IMR-90 (cell line): ENCODE measurements around the gene C1GALT1C1. TPM values are rescaled to one million over a fixed set of nuclear protein-coding genes. Genes with fewer than 3 reads are reported as not detected.

Experiments used
- ATAC-seq: fragments of 200-7000 bp; cut with Tn5 transposase; 2 replicates; pipeline ENCODE4 v1.9.1; 2020; ENCODE audit warnings: low read depth, mild to moderate bottlenecking, moderate library complexity
- BruUV-seq: library from RNA; stranded (reverse); fragments of 400-500 nt; replicated peaks from 2 replicates; lab custom pipeline; 2021; lab: Mats Ljungman, UMichigan
- CTCF ChIA-PET: fragments of 300-600 bp; formaldehyde crosslinking; extraction: SDS; loops from one replicate; lab custom pipeline; 2021; ENCODE audit warnings: antibody characterized with exemption; lab: Yijun Ruan, JAX
- POLR2A ChIA-PET: fragments of 300-600 bp; sonication (Branson Sonifier 250); formaldehyde crosslinking; loops from one replicate; lab custom pipeline; 2022; ENCODE audit warnings: antibody characterized with exemption; ENCODE audit not compliant: unreplicated experiment; lab: Charles Lee
- DNase-seq: peaks from one replicate; pipeline ENCODE4 v3.0.0; 2013
- H2AFZ ChIP-seq: replicated peaks from 2 replicates; pipeline ENCODE3; 2013; ENCODE audit warnings: low read length, mild to moderate bottlenecking; ENCODE audit not compliant: poor library complexity
- H2AK5ac ChIP-seq: 2 replicates; pipeline ENCODE4 v1.6.1; 2013; ENCODE audit warnings: low read depth, low read length, inconsistent platforms
- H2AK9ac ChIP-seq: replicated peaks from 2 replicates; pipeline ENCODE3; 2013; ENCODE audit warnings: mild to moderate bottlenecking, low read depth, low read length, moderate library complexity; ENCODE audit not compliant: poor library complexity
- H2BK120ac ChIP-seq: 2 replicates; pipeline ENCODE4 v1.6.1; 2013; ENCODE audit warnings: low read depth, low read length, inconsistent platforms
- H2BK15ac ChIP-seq: 3 replicates; pipeline ENCODE4 v1.6.1; 2013; ENCODE audit warnings: low read depth, low read length, inconsistent platforms
- H2BK20ac ChIP-seq: 2 replicates; pipeline ENCODE4 v1.6.1; 2013; ENCODE audit warnings: low read depth, mild to moderate bottlenecking, inconsistent platforms, low read length, moderate library complexity
- H2BK5ac ChIP-seq: 2 replicates; pipeline ENCODE4 v1.6.1; 2013; ENCODE audit warnings: mild to moderate bottlenecking, low read depth, low read length, inconsistent platforms; ENCODE audit not compliant: poor library complexity, severe bottlenecking
- H3K14ac ChIP-seq: replicated peaks from 2 replicates; pipeline ENCODE4 v1.6.1; 2013; ENCODE audit warnings: low read depth, low read length, inconsistent platforms
- H3K18ac ChIP-seq: 2 replicates; pipeline ENCODE4 v1.6.1; 2013; ENCODE audit warnings: low read depth, low read length, control low read depth
- H3K23ac ChIP-seq: 2 replicates; pipeline ENCODE4 v1.6.1; 2013; ENCODE audit warnings: low read depth, low read length, inconsistent platforms
- H3K27ac ChIP-seq: 2 replicates; pipeline ENCODE4 v1.5.1; 2013; ENCODE audit warnings: mild to moderate bottlenecking, control low read depth, low read length; ENCODE audit not compliant: insufficient read depth
- H3K27me3 ChIP-seq: 2 replicates; pipeline ENCODE4 v1.6.1; 2013; ENCODE audit warnings: low read length; ENCODE audit not compliant: control insufficient read depth, insufficient read depth
- H3K36me3 ChIP-seq: 2 replicates; pipeline ENCODE4 v1.6.1; 2013; ENCODE audit warnings: low read length, mixed read lengths; ENCODE audit not compliant: control insufficient read depth, insufficient read depth
- H3K4ac ChIP-seq: 2 replicates; pipeline ENCODE4 v1.6.1; 2013; ENCODE audit warnings: low read depth, low read length, inconsistent platforms
- H3K4me1 ChIP-seq: 2 replicates; pipeline ENCODE4 v1.6.1; 2013; ENCODE audit warnings: low read length, mixed read lengths; ENCODE audit not compliant: control insufficient read depth, insufficient read depth
- H3K4me2 ChIP-seq: 2 replicates; pipeline ENCODE4 v1.6.1; 2013; ENCODE audit warnings: low read depth, mild to moderate bottlenecking, control low read depth, low read length, moderate library complexity
- H3K4me3 ChIP-seq: 2 replicates; pipeline ENCODE4 v1.5.1; 2013; ENCODE audit warnings: low read depth, mild to moderate bottlenecking, control low read depth, low read length, moderate library complexity; ENCODE audit not compliant: insufficient read depth
- H3K56ac ChIP-seq: 2 replicates; pipeline ENCODE4 v1.6.1; 2013; ENCODE audit warnings: low read length, inconsistent platforms; ENCODE audit not compliant: insufficient read depth; ENCODE audit errors: extremely low read depth
- H3K79me1 ChIP-seq, 2 experiments: 2 replicates each; pipeline ENCODE4 v1.6.1; 2013; ENCODE audit warnings: low read length in 2 of 2, inconsistent platforms in 1 of 2, low read depth in 1 of 2
- H3K9ac ChIP-seq: 2 replicates; pipeline ENCODE4 v1.6.1; 2013; ENCODE audit warnings: low read depth, low read length, control low read depth
- H3K9me1 ChIP-seq: 2 replicates; pipeline ENCODE4 v1.6.1; 2013; ENCODE audit warnings: low read length, inconsistent platforms; ENCODE audit not compliant: insufficient read depth
- H3K9me3 ChIP-seq: 2 replicates; pipeline ENCODE4 v1.6.1; 2013; ENCODE audit warnings: low read length; ENCODE audit not compliant: control insufficient read depth, insufficient read depth
- H4K20me1 ChIP-seq: 2 replicates; pipeline ENCODE4 v1.6.1; 2013; ENCODE audit warnings: low read length, inconsistent platforms; ENCODE audit not compliant: insufficient read depth
- H4K5ac ChIP-seq: 2 replicates; pipeline ENCODE4 v1.6.1; 2013; ENCODE audit warnings: mild to moderate bottlenecking, low read depth, low read length, control low read depth
- H4K8ac ChIP-seq, 2 experiments: 2 replicates each; pipeline ENCODE4 v1.6.1; 2013; ENCODE audit warnings: low read depth in 2 of 2, low read length in 2 of 2, control low read depth in 1 of 2, inconsistent platforms in 1 of 2
- H4K91ac ChIP-seq: 2 replicates; pipeline ENCODE4 v1.6.1; 2013; ENCODE audit warnings: low read depth, low read length, inconsistent platforms; ENCODE audit not compliant: insufficient read depth
- CEBPB ChIP-seq: IDR thresholded peaks from 2 replicates; pipeline ENCODE4 v1.6.1; 2012; ENCODE audit warnings: low read depth, low read length, improper control_type of control experiment
- CHD1 ChIP-seq: IDR thresholded peaks from 2 replicates; pipeline ENCODE4 v1.6.1; 2012; ENCODE audit warnings: low read depth, low read length, improper control_type of control experiment
- CTCF ChIP-seq: conservative IDR thresholded peaks from 2 replicates; pipeline ENCODE4 v1.5.1; 2012; ENCODE audit warnings: mild to moderate bottlenecking, low read depth, low read length, improper control_type of control experiment
- MAFK ChIP-seq: IDR thresholded peaks from 2 replicates; pipeline ENCODE4 v1.6.1; 2012; ENCODE audit warnings: low read depth, low read length, improper control_type of control experiment
- MAZ ChIP-seq: IDR thresholded peaks from 2 replicates; pipeline ENCODE4 v1.6.1; 2012; ENCODE audit warnings: low read depth, mild to moderate bottlenecking, low read length, improper control_type of control experiment, moderate library complexity, borderline replicate concordance
- POLR2A ChIP-seq: IDR thresholded peaks from 2 replicates; pipeline ENCODE4 v1.6.1; 2012; ENCODE audit warnings: mild to moderate bottlenecking, low read depth, low read length
- RFX5 ChIP-seq: IDR thresholded peaks from 2 replicates; pipeline ENCODE4 v1.8.0; 2012; ENCODE audit warnings: low read depth, mild to moderate bottlenecking, low read length, moderate library complexity
- SMC3 ChIP-seq: fragments of 150-350 bp; IDR thresholded peaks from 2 replicates; pipeline ENCODE4 v1.6.1; 2016; ENCODE audit warnings: low read depth, mild to moderate bottlenecking, antibody characterized with exemption, low read length, moderate library complexity
- WGBS, 2 experiments: methylation state at CpG; one replicate each; pipeline versions ENCODE4 v1.1.5 to v1.1.7; 2013; ENCODE audit warnings: missing lambda C conversion rate in 2 of 2; ENCODE audit not compliant: insufficient read length in 1 of 2; ENCODE audit errors: extremely low coverage in 2 of 2; 5-methylcytosine and 5-hydroxymethylcytosine counted together
- dilution Hi-C: fragments of 300-500 bp; cut with HindIII; formaldehyde crosslinking; loops from one replicate; pipeline ENCODE4 v1.14.3; 2018; ENCODE audit warnings: low sequenced_read_pairs; ENCODE audit not compliant: unreplicated experiment
- in situ Hi-C: fragments of 300-500 bp; cut with MboI; formaldehyde crosslinking; loops from 3 replicates; pipeline ENCODE4 v1.14.3; 2019; ENCODE audit warnings: low sequenced_read_pairs, inconsistent platforms, mixed read lengths
- intact Hi-C: fragments of 100-400 bp; cut with micrococcal nuclease; formaldehyde crosslinking; loops from 2 replicates; pipeline ENCODE4 v1.10.0; 2022
- polyA plus RNA-seq, 3 experiments: library from polyadenylated mRNA; depleted of rRNA; stranded (reverse); fragments of >200 nt; gene quantifications; 2 replicates each; pipeline ENCODE4 v1.2.3, GENCODE V29; 2012; ENCODE audit warnings: low replicate concordance in 1 of 3
- total RNA-seq: library from RNA; depleted of rRNA; stranded (reverse); fragments of >200 nt; gene quantifications from 2 replicates; pipeline ENCODE4 v1.2.3, GENCODE V29; 2012

Gene C1GALT1C1
- total and polyA plus RNA-seq, 2 of the 4 experiments (the other 2 are of a cell fraction) = 15.2 to 20.0 TPM

- no peak overlapping the region for H2BK15ac ChIP-seq
- H2AFZ ChIP-seq = peak overlapping the region; percentile 34
- no peaks in the 10 kb centered on the region for H3K9me3 ChIP-seq
- dilution Hi-C loops = no loop called here
- no peak overlapping the region; the same call in 1 of the 2 replicates for H3K4me2 ChIP-seq
- H4K5ac ChIP-seq = no peak overlapping the region
- H3K23ac ChIP-seq = no peak overlapping the region
- TF ChIP-seq MAZ (no peak), CEBPB (no peak), RFX5 (no peak), SMC3 (no peak), POLR2A (no peak), CTCF (no peak), CHD1 (no peak), MAFK (no peak)
- no peak overlapping the region for H2BK20ac ChIP-seq
- H3K27ac ChIP-seq = no peak overlapping the region
- no peak overlapping the region for H3K4ac ChIP-seq
- no peak overlapping the region for H4K91ac ChIP-seq
- ChIA-PET CTCF (no interaction called here), POLR2A (no interaction called here)
- H3K56ac ChIP-seq = no peak overlapping the region
- DNase-seq (peak; percentile 64), ATAC-seq (no peak)
- in situ Hi-C loops = no loop called here
- H2BK5ac ChIP-seq = peak overlapping the region; percentile 62
- no TSS peak for BruUV-seq
- no peak overlapping the region for H3K4me3 ChIP-seq
- H3K36me3 ChIP-seq = no peaks in the 10 kb centered on the region
- H2AK9ac ChIP-seq = no peak overlapping the region
- H3K9me1 ChIP-seq = no peaks in the 10 kb centered on the region
- no peak overlapping the region for H2BK120ac ChIP-seq
- H2AK5ac ChIP-seq = no peak overlapping the region
- H4K8ac ChIP-seq = no peak overlapping the region
- H3K79me1 ChIP-seq = no peaks in the 10 kb centered on the region
- H3K14ac ChIP-seq = no peak overlapping the region
- WGBS, 2 experiments = no CpG with 5 or more reads among the region's 3 CpGs
- H3K9ac ChIP-seq = no peak overlapping the region
- H3K18ac ChIP-seq = no peak overlapping the region
- H3K27me3 ChIP-seq = no peaks in the 10 kb centered on the region
- H4K20me1 ChIP-seq = no peaks in the 10 kb centered on the region
- no peaks in the 10 kb centered on the region for H3K4me1 ChIP-seq
- intact Hi-C loops = no loop called here
Observed at GRCh38 chrX:120672389-120672788, 42.5 kb upstream of the C1GALT1C1 start.
